GM21447 (cell line): Measurements from ENCODE around the gene ISL1.

Experiments
- ATAC-seq: cut with Tn5 transposase; IDR thresholded peaks from one replicate; pipeline ENCODE4 v1.9.1; 2021; ENCODE audit not compliant: unreplicated experiment

ISL1 gene

DNA sequence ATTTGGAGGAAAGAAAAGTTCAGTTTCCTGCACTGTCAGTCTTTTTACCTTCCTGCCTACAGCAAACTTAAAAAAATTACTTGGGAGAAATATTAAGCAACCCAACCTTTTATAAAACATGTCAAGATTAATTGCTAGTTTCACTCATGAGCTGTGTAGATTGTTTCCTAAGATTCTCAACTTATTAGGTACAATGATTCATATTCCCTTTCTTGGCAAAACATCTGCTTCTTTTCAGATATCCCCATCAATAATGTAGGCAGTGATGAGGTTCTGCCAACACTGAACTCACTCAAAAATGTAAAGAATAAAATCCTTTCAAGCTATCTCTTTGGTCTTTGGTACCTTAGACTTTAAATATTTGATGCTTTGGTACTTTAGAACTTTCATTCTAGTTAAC lies 56.0 kb downstream of the ISL1 start:
- no peak for ATAC-seq
